OCI-LY3 (cell line): Measurements from ENCODE around the gene MACROD2.

ENCODE experiments used
- EZH2phosphoT487 ChIP-seq: fragments of 200-600 bp; shearing (Covaris generic); IDR thresholded peaks from 2 replicates; pipeline ENCODE4 v1.6.1; 2018; ENCODE audit warnings: antibody characterized with exemption, mixed run types, low read depth
- TF ChIP-seq, protein P1 (sequence below): fragments of 200-600, 300-600 bp; sonication (generic); IDR thresholded peaks from 2 replicates; pipeline ENCODE4 v1.5.1; 2014; ENCODE audit warnings: antibody characterized with exemption, low read length, low read depth

GRCh38 chr20:15199698-15200097, 1204.4 kb downstream of the MACROD2 start:
- TF ChIP-seq, protein P1, sequence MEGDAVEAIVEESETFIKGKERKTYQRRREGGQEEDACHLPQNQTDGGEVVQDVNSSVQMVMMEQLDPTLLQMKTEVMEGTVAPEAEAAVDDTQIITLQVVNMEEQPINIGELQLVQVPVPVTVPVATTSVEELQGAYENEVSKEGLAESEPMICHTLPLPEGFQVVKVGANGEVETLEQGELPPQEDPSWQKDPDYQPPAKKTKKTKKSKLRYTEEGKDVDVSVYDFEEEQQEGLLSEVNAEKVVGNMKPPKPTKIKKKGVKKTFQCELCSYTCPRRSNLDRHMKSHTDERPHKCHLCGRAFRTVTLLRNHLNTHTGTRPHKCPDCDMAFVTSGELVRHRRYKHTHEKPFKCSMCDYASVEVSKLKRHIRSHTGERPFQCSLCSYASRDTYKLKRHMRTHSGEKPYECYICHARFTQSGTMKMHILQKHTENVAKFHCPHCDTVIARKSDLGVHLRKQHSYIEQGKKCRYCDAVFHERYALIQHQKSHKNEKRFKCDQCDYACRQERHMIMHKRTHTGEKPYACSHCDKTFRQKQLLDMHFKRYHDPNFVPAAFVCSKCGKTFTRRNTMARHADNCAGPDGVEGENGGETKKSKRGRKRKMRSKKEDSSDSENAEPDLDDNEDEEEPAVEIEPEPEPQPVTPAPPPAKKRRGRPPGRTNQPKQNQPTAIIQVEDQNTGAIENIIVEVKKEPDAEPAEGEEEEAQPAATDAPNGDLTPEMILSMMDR = no peak
- no peak for TF ChIP-seq EZH2phosphoT487
